B cell (primary cell): ENCODE data around the gene SRPRB.

Experiments used
- EZH2 ChIP-seq: IDR thresholded peaks from 2 replicates; pipeline ENCODE4 v1.6.1; 2012; ENCODE audit warnings: borderline replicate concordance, low read depth, mild to moderate bottlenecking, moderate library complexity, low read length; ENCODE audit not compliant: insufficient read depth, poor library complexity, severe bottlenecking
- TF ChIP-seq, protein P1 (sequence below): fragments of 200-600 bp; IDR thresholded peaks from one replicate; pipeline ENCODE4 v1.8.0; 2022; ENCODE audit warnings: antibody characterized with exemption, mild to moderate bottlenecking

DNA sequence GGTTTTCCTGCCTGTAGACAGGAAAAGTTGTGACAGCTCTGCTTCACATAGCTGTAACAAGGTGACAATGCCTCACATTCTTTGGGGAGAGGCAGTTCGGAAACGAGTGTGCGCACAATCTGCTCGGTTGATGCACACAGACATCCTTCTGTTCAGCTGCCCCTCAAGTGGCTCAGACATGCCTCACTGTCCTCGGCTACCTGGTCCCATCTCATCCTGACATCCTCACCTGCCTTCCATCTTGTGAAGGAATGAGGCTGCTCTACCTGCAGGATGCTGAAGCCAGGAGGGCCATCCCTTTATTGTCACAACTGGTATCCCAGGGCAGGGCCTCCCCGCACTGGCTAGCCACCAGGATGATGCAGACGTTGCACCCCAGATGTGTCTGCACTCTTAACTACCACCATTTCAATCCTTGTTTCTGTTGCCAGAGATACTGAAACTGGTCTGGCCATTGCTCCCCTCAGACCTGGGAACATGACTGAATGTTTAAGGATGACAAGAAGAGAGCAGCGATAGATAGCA is 19.4 kb downstream of the SRPRB start:
- TF ChIP-seq, protein P1, sequence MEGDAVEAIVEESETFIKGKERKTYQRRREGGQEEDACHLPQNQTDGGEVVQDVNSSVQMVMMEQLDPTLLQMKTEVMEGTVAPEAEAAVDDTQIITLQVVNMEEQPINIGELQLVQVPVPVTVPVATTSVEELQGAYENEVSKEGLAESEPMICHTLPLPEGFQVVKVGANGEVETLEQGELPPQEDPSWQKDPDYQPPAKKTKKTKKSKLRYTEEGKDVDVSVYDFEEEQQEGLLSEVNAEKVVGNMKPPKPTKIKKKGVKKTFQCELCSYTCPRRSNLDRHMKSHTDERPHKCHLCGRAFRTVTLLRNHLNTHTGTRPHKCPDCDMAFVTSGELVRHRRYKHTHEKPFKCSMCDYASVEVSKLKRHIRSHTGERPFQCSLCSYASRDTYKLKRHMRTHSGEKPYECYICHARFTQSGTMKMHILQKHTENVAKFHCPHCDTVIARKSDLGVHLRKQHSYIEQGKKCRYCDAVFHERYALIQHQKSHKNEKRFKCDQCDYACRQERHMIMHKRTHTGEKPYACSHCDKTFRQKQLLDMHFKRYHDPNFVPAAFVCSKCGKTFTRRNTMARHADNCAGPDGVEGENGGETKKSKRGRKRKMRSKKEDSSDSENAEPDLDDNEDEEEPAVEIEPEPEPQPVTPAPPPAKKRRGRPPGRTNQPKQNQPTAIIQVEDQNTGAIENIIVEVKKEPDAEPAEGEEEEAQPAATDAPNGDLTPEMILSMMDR: no peak
- no peak for TF ChIP-seq EZH2
